ENCODE results near the gene ADRB1. TPM values are rescaled to one million over a fixed set of nuclear protein-coding genes. Genes with fewer than 3 reads are reported as not detected.

Gene ADRB1
- total RNA-seq, 1 donor from 2014 or later = not detected

DNA sequence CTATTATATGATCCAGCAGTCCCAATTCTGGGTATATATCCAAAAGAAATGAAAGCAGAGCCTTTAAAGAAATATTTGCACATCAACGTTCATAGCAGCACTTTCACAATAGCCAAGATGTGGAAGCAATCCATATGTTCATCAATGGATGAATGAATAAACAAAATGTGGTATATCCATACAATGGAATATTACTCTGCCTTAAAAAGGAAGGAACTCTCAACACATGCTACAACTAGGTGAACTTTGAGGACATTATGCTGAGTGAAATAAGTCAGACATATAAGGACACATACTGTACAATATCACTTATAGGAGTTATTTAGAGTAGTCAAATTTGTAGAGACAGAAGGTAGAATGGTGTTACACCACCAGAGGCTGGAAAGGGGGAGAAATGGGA, 28.0 kb upstream of the ADRB1 start:
- TF ChIP-seq, protein P1, sequence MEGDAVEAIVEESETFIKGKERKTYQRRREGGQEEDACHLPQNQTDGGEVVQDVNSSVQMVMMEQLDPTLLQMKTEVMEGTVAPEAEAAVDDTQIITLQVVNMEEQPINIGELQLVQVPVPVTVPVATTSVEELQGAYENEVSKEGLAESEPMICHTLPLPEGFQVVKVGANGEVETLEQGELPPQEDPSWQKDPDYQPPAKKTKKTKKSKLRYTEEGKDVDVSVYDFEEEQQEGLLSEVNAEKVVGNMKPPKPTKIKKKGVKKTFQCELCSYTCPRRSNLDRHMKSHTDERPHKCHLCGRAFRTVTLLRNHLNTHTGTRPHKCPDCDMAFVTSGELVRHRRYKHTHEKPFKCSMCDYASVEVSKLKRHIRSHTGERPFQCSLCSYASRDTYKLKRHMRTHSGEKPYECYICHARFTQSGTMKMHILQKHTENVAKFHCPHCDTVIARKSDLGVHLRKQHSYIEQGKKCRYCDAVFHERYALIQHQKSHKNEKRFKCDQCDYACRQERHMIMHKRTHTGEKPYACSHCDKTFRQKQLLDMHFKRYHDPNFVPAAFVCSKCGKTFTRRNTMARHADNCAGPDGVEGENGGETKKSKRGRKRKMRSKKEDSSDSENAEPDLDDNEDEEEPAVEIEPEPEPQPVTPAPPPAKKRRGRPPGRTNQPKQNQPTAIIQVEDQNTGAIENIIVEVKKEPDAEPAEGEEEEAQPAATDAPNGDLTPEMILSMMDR (IDR thresholded peaks at IDR 0.05) = no peak
- intact Hi-C loops (cut with DNase I) = no loop called here
- DNase-seq (ENCODE audit: low spot score in 2 of 2) = no peak
- H3K36me3 ChIP-seq = no peaks in the 10 kb centered on the region
- no peaks in the 10 kb centered on the region for H3K9me3 ChIP-seq
- no peaks in the 10 kb centered on the region for H3K27me3 ChIP-seq
- no peaks in the 10 kb centered on the region for H3K4me1 ChIP-seq
- no peak overlapping the region for H3K4me3 ChIP-seq
- no peak overlapping the region for H3K27ac ChIP-seq

DNA sequence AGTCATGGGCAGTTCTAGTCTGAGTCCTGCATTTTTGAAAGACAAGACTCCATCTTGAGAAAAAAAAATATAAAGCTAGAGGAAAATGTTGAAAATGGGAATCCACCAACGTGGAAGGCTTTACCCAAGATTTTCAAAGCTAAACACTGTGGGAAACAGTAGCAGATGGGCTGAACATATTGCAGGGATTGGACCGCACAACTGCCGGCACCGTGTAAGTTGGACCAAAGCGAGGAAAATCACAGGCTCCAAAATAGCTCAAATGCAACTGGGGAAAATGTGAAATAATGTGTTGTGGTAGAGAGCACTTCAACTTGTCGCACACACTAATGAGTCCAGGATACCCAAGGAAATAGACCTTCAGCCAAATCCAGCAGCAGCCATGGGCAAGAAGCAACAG, 26.4 kb upstream of the ADRB1 start:
- Histone ChIP-seq H3K4me1 (no peaks in the 10 kb centered on the region), H3K4me3 (no peak overlapping the region), H3K27me3 (no peaks in the 10 kb centered on the region), H3K27ac (no peak overlapping the region), H3K9me3 (no peaks in the 10 kb centered on the region), H3K36me3 (no peaks in the 10 kb centered on the region)
- TF ChIP-seq, protein P1 (IDR thresholded peaks at IDR 0.05) = no peak
- intact Hi-C loops (cut with DNase I) = no loop called here
- DNase-seq (ENCODE audit: low spot score in 2 of 2) = no peak

DNA sequence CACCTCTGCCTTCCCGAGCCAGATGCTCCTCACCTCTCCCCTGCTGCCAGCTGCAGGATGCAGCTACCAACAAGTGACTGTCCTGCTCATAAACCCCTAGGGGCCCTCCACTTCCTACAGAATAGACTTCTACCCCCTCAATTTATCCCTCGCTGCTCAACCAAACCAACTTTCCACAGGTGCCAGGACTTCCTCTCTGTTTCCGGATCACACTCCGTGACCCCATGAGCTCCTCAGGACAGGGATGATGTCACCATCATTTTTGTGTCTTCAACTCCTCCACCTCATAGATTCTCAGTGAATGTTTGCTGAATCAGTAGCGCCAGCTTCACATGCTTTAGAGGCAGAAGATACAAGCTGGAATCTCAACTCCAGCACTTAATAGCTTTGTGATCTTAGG, 25.8 kb upstream of the ADRB1 start:
- H3K4me3 ChIP-seq = no peak overlapping the region
- TF ChIP-seq, protein P1 (IDR thresholded peaks at IDR 0.05) = no peak
- intact Hi-C loops (cut with DNase I) = no loop called here
- no peak overlapping the region for H3K27ac ChIP-seq
- DNase-seq (ENCODE audit: low spot score in 2 of 2) = no peak
- H3K9me3 ChIP-seq = no peaks in the 10 kb centered on the region
- H3K27me3 ChIP-seq = no peaks in the 10 kb centered on the region
- no peaks in the 10 kb centered on the region for H3K36me3 ChIP-seq
- no peaks in the 10 kb centered on the region for H3K4me1 ChIP-seq

DNA sequence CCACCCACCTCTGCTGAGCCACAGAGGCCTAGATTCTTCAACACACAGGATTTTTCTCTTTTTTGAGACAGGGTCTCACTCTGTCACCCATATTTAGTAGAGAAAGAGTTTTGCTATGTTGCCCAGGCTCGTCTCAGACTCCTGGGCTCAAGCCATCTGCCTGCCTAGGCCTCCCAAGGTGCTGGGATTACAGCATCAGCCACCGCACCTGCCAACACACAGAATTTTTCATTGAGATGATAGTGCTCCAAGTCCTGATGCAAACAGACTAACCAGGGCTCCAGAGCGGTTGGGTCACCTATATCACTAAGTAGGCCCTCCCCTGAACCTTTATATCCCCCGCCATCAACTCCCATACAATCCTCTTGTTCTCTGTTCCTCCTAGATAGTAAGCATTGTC, 24.4 kb upstream of the ADRB1 start:
- TF ChIP-seq, protein P1 (IDR thresholded peaks at IDR 0.05) = no peak
- Histone ChIP-seq H3K36me3 (no peaks in the 10 kb centered on the region), H3K27ac (no peak overlapping the region), H3K4me1 (no peaks in the 10 kb centered on the region), H3K9me3 (no peaks in the 10 kb centered on the region), H3K27me3 (no peaks in the 10 kb centered on the region), H3K4me3 (no peak overlapping the region)
- intact Hi-C loops (cut with DNase I) = no loop called here
- DNase-seq (ENCODE audit: low spot score in 2 of 2) = no peak

DNA sequence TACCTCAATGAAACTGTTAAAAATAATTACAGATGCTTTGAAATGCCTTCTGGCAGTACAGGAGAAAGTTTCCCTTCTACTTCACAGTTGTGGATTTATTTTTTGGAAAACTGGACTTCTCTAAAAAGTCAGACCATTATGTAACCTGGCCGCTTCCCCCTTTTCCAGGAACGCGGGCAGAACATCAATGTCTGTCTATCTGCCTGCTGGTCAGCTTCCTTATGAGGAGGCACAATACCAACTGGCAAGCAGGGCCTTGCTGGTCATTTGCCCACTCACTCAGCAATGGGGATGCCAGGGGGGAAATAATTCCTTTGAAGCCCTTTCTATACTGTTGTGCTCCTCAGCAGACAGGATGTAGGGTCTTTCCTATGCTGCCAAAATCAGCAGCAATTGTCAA, 22.5 kb upstream of the ADRB1 start:
- intact Hi-C loops (cut with DNase I) = no loop called here
- Histone ChIP-seq H3K27ac (no peak overlapping the region), H3K4me1 (no peaks in the 10 kb centered on the region), H3K27me3 (no peaks in the 10 kb centered on the region), H3K36me3 (no peaks in the 10 kb centered on the region), H3K9me3 (no peaks in the 10 kb centered on the region), H3K4me3 (no peak overlapping the region)
- DNase-seq (ENCODE audit: low spot score in 2 of 2) = no peak
- TF ChIP-seq, protein P1 (IDR thresholded peaks at IDR 0.05) = no peak
